ENCODE results near the gene ZNHIT1.

Gene ZNHIT1

GRCh38 chr7:101265622-101266516 is 47.9 kb downstream of the ZNHIT1 start:
- DNase-seq (ENCODE audit: extremely low read depth, low read depth) = no peak
- no peak overlapping the region for H3K4me3 ChIP-seq (replicated peaks; ENCODE audit: low read depth, low read length)
- TF ChIP-seq CTCF (IDR thresholded peaks at IDR 0.05; ENCODE audit: low read depth, low read length, missing control alignments) = no peak

GRCh38 chr7:101269664-101270063 is 51.7 kb downstream of the ZNHIT1 start:
- H3K4me3 ChIP-seq (replicated peaks; ENCODE audit: low read depth, low read length) = no peak overlapping the region
- TF ChIP-seq CTCF (IDR thresholded peaks at IDR 0.05; ENCODE audit: low read depth, low read length, missing control alignments) = no peak

DNA sequence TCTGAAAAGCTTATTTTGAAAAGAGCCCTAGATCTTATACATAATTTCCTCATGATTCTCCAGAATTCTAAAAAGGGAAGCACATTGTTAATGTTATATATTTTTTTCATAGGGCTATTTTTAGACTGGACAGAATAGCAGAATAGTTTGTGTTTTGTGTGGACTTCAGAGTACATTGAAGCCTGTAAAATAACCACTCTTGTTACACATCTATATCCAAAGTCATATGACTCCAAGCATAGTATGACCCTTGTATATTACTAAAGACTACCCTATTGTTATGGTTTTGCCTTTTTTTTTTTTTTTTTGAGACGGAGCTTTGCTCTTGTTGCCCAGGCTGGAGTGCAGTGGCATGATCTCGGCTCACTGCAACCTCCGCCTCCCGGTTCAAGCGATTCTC is 53.1 kb downstream of the ZNHIT1 start:
- no peak overlapping the region for H3K4me3 ChIP-seq (replicated peaks; ENCODE audit: low read depth, low read length)
- DNase-seq (ENCODE audit: extremely low read depth, low read depth) = no peak
- no peak for TF ChIP-seq CTCF (IDR thresholded peaks at IDR 0.05; ENCODE audit: low read depth, low read length, missing control alignments)

More at GRCh38 chr7:101269664-101270063, 51.7 kb downstream of the ZNHIT1 start:
- DNase-seq (ENCODE audit: extremely low read depth, low read depth) = no peak

GRCh38 chr7:101273206-101273605 is 55.2 kb downstream of the ZNHIT1 start:
- no peak for DNase-seq (ENCODE audit: extremely low read depth, low read depth)
- TF ChIP-seq CTCF (IDR thresholded peaks at IDR 0.05; ENCODE audit: low read depth, low read length, missing control alignments) = no peak
- no peak overlapping the region for H3K4me3 ChIP-seq (replicated peaks; ENCODE audit: low read depth, low read length)

All from HFF-Myc (cell line).